ENCODE results near the gene COQ8A.

The COQ8A gene

GRCh38 chr1:226940806-226941067, 643 bp downstream of the COQ8A start:
- Histone ChIP-seq H3K9me3 (ENCODE audit: low read length) (no peaks in the 10 kb centered on the region), H3K36me3 (ENCODE audit: insufficient read depth, low read length) (no peaks in the 10 kb centered on the region), H3K4me3 (ENCODE audit: low read depth, low read length, poor library complexity, severe bottlenecking) (peak overlapping the region; percentile 79), H3K27ac (ENCODE audit: low read depth, low read length, poor library complexity, severe bottlenecking) (no peak overlapping the region), H3F3A (ENCODE audit: insufficient read depth, low read length) (no peaks in the 10 kb centered on the region), H2AFZ (ENCODE audit: low read length) (no peak overlapping the region), H3K79me2 (ENCODE audit: insufficient read depth, low read length) (no peaks in the 10 kb centered on the region), H3K4me1 (ENCODE audit: insufficient read depth, low read length, severe bottlenecking) (peaks cover 44% of the 10 kb centered on the region), H3K9ac (ENCODE audit: low read length) (peak overlapping the region; percentile 69), H3K4me2 (ENCODE audit: low read length) (peak overlapping the region; percentile 91), H3K27me3 (ENCODE audit: insufficient read depth, low read length) (no peaks in the 10 kb centered on the region), H4K20me1 (ENCODE audit: insufficient read depth, low read length) (no peaks in the 10 kb centered on the region), H3K9me2 (ENCODE audit: low read depth, low read length) (no peaks in the 10 kb centered on the region)
- no peak for TF ChIP-seq CTCF (IDR thresholded peaks at IDR 0.05; ENCODE audit: low read length)
- no peak for TF ChIP-seq EZH2 (IDR thresholded peaks at IDR 0.05; ENCODE audit: borderline replicate concordance, low read length)

GRCh38 chr1:226942392-226942791, 2.3 kb downstream of the COQ8A start:
- Histone ChIP-seq H3K9me2 (ENCODE audit: low read depth, low read length) (no peaks in the 10 kb centered on the region), H3K4me2 (ENCODE audit: low read length) (peak overlapping the region; percentile 14; the same call in 1 of the 2 replicates), H3K36me3 (ENCODE audit: insufficient read depth, low read length) (no peaks in the 10 kb centered on the region), H3K27me3 (ENCODE audit: insufficient read depth, low read length) (no peaks in the 10 kb centered on the region), H3K4me3 (ENCODE audit: low read depth, low read length, poor library complexity, severe bottlenecking) (no peak overlapping the region), H3K9me3 (ENCODE audit: low read length) (no peaks in the 10 kb centered on the region), H3F3A (ENCODE audit: insufficient read depth, low read length) (no peaks in the 10 kb centered on the region), H4K20me1 (ENCODE audit: insufficient read depth, low read length) (no peaks in the 10 kb centered on the region), H3K9ac (ENCODE audit: low read length) (no peak overlapping the region), H3K79me2 (ENCODE audit: insufficient read depth, low read length) (no peaks in the 10 kb centered on the region), H2AFZ (ENCODE audit: low read length) (no peak overlapping the region), H3K4me1 (ENCODE audit: insufficient read depth, low read length, severe bottlenecking) (peaks cover 46% of the 10 kb centered on the region), H3K27ac (ENCODE audit: low read depth, low read length, poor library complexity, severe bottlenecking) (no peak overlapping the region)
- no peak for TF ChIP-seq EZH2 (IDR thresholded peaks at IDR 0.05; ENCODE audit: borderline replicate concordance, low read length)
- no peak for TF ChIP-seq CTCF (IDR thresholded peaks at IDR 0.05; ENCODE audit: low read length)

- Histone ChIP-seq H3K9me2 (ENCODE audit: low read depth, low read length) (no peaks in the 10 kb centered on the region), H3K4me3 (ENCODE audit: low read depth, low read length, poor library complexity, severe bottlenecking) (no peak overlapping the region), H3K9me3 (ENCODE audit: low read length) (no peaks in the 10 kb centered on the region), H3F3A (ENCODE audit: insufficient read depth, low read length) (no peaks in the 10 kb centered on the region), H4K20me1 (ENCODE audit: insufficient read depth, low read length) (no peaks in the 10 kb centered on the region), H3K79me2 (ENCODE audit: insufficient read depth, low read length) (no peaks in the 10 kb centered on the region), H3K27ac (ENCODE audit: low read depth, low read length, poor library complexity, severe bottlenecking) (no peak overlapping the region), H3K4me2 (ENCODE audit: low read length) (no peak overlapping the region), H3K4me1 (ENCODE audit: insufficient read depth, low read length, severe bottlenecking) (peaks cover 46% of the 10 kb centered on the region), H3K9ac (ENCODE audit: low read length) (no peak overlapping the region), H3K36me3 (ENCODE audit: insufficient read depth, low read length) (no peaks in the 10 kb centered on the region), H2AFZ (ENCODE audit: low read length) (no peak overlapping the region), H3K27me3 (ENCODE audit: insufficient read depth, low read length) (no peaks in the 10 kb centered on the region)
- TF ChIP-seq EZH2 (IDR thresholded peaks at IDR 0.05; ENCODE audit: borderline replicate concordance, low read length), result no peak
- no peak for TF ChIP-seq CTCF (IDR thresholded peaks at IDR 0.05; ENCODE audit: low read length)
Measured at GRCh38 chr1:226943156-226943555, 3.1 kb downstream of the COQ8A start.

Measured in OCI-LY1 (cell line).